ENCODE measurements around the gene DHRS12. TPM values are rescaled to one million over a fixed set of nuclear protein-coding genes. Genes with fewer than 3 reads are reported as not detected.
A peak's percentile ranks its signal among the peaks of the same experiment; 100 is the strongest.

DHRS12 gene
- total and polyA plus RNA-seq, 7 experiments from 2014 or later, result 6.7 to 27.1 (median 21.1) TPM

- DNase-seq (peak in 1 of 9 donors; percentile 66), ATAC-seq (no peak)
- Histone ChIP-seq H3K27me3 (ENCODE audit: control insufficient read depth in 2 of 2, insufficient read depth in 2 of 2, low read length in 2 of 2) (no peaks in the 10 kb centered on the region), H3K36me3 (ENCODE audit: control insufficient read depth in 2 of 3, insufficient read depth in 3 of 3, low read length in 3 of 3) (peaks cover 0 to 9% (median 5%) of the 10 kb centered on the region in 3 experiments), H3K4me3 (ENCODE audit: low read length) (peak overlapping the region; percentile 81), H3K9me3 (ENCODE audit: control insufficient read depth in 2 of 3, low read length in 3 of 3) (no peaks in the 10 kb centered on the region), H3K27ac (ENCODE audit: low read depth, low read length) (peak overlapping the region; percentile 100), H3K4me1 (ENCODE audit: control insufficient read depth in 2 of 2, insufficient read depth in 2 of 2, low read length in 2 of 2) (peaks cover 29 to 32% of the 10 kb centered on the region in 2 donors)
- intact Hi-C loops (cut with micrococcal nuclease), result loop anchor here (1.0 to 10.0 kb wide), 13 partner anchors 11 to 1807 kb away; partner anchors contain the start of genes ALG11 (in 1 of the 2), CKAP2 (in 1 of the 2) and TRIM13 (in 1 of the 2)
- Mint-ChIP-seq H3K36me3 (peaks cover 0 to 17% (median 12%) of the 10 kb centered on the region in 5 donors), H3K27ac (peak overlapping the region; percentile 91 to 100 (median 99)), H3K27me3 (peaks cover 0 to 6% (median 0%) of the 10 kb centered on the region in 5 donors), H3K4me3 (peak overlapping the region; percentile 84 to 98 (median 94)), H3K4me1 (peaks cover 27 to 78% (median 52%) of the 10 kb centered on the region in 7 donors), H3K9me3 (peaks cover 0 to 4% (median 0%) of the 10 kb centered on the region in 11 donors)
- ChIA-PET CTCF (interaction anchor here (1.4 to 4.0 kb wide), 4 partner anchors 10 to 352 kb away, joined by 3 to 26 read pairs (median 12); partner anchors contain the start of gene INTS6), POLR2A (interaction anchor here (0.7 to 13.1 kb wide), 10 partner anchors 10 to 390 kb away, joined by 3 to 324 read pairs (median 6); partner anchors contain the start of gene INTS6)
These were observed 571 bp upstream of the DHRS12 start for GRCh38 chr13:51804295-51805172.

DNA sequence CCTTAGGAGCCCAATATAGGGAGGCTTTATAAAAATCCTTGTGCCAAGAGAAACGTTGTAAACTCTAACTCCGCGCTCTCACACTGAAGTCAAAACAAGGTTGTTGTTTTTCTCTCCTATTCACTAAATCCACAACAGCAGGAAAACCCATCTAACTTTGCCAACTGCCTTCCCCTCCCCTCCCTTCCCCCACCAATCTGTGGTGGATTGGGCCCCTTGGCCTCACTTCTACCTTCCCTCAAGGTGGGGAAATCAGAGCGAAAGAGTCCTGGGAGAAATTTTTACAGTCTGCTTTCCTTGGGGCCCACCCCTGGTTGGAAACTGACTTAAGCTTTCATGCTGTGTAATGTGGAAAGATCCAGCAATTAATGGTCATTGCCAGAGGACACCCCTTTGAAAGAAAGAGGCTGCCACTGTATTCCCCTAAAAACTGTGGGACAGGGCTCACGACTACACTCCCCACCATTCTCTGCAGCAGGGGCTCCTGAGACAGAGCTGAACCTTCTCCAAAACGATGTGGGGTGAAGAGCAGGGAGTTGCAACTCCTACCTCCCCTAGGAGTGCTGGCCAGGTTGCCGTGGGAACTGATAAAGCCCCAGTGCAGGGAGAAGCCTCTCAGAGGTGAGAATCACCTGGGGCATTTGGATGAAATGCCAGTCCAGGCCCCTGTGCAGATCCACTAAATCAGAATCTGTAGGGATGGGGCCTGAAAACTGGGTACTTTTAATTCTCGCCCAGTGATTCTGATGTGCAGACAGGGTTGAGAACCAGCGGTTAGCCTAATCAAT lies 1.1 kb downstream of the DHRS12 start:
- peaks cover 28 to 72% (median 55%) of the 10 kb centered on the region in 7 donors for H3K4me1 Mint-ChIP-seq
- Histone ChIP-seq H3K4me1 (ENCODE audit: control insufficient read depth in 2 of 2, insufficient read depth in 2 of 2, low read length in 2 of 2) (peaks cover 29 to 32% of the 10 kb centered on the region in 2 donors), H3K9me3 (ENCODE audit: control insufficient read depth in 2 of 3, low read length in 3 of 3) (no peaks in the 10 kb centered on the region), H3K4me3 (ENCODE audit: low read length) (peak overlapping the region; percentile 81), H3K27ac (ENCODE audit: low read depth, low read length) (peak overlapping the region; percentile 100), H3K27me3 (ENCODE audit: control insufficient read depth in 2 of 2, insufficient read depth in 2 of 2, low read length in 2 of 2) (no peaks in the 10 kb centered on the region), H3K36me3 (ENCODE audit: control insufficient read depth in 2 of 3, insufficient read depth in 3 of 3, low read length in 3 of 3) (peaks cover 0 to 4% (median 0%) of the 10 kb centered on the region in 3 experiments)
- POLR2A ChIA-PET, result interaction anchor here (0.6 to 7.5 kb wide), 16 partner anchors 10 to 408 kb away, joined by 3 to 130 read pairs (median 4); partner anchors contain the start of gene INTS6
- H3K27me3 Mint-ChIP-seq, result peaks cover 0 to 6% (median 0%) of the 10 kb centered on the region in 5 donors
- peaks cover 0 to 4% (median 0%) of the 10 kb centered on the region in 11 donors for H3K9me3 Mint-ChIP-seq
- peaks cover 0 to 4% (median 1%) of the 10 kb centered on the region in 5 donors for H3K36me3 Mint-ChIP-seq
- peak overlapping the region; percentile 99 to 100 (median 100) for H3K27ac Mint-ChIP-seq
- no peak for ATAC-seq
- CTCF ChIA-PET, result interaction anchor here (0.6 to 0.8 kb wide), 2 partner anchors 188 to 382 kb away, joined by 4 to 5 read pairs; no protein-coding TSS in a partner anchor
- H3K4me3 Mint-ChIP-seq, result peak overlapping the region; percentile 84 to 99 (median 96)
- intact Hi-C loops (cut with micrococcal nuclease), result loop anchor here (1.0 to 10.0 kb wide), 20 partner anchors 12 to 1806 kb away; partner anchors contain the start of genes CKAP2 (in 2 of the 2), INTS6 (in 2 of the 2), SUGT1 (in 2 of the 2) and TRIM13 (in 2 of the 2)
- DNase-seq, result no peak

- Histone ChIP-seq H3K4me1 (ENCODE audit: control insufficient read depth in 2 of 2, insufficient read depth in 2 of 2, low read length in 2 of 2) (peaks cover 29 to 32% of the 10 kb centered on the region in 2 donors), H3K36me3 (ENCODE audit: control insufficient read depth in 2 of 3, insufficient read depth in 3 of 3, low read length in 3 of 3) (peaks cover 0 to 5% (median 0%) of the 10 kb centered on the region in 3 experiments), H3K9me3 (ENCODE audit: control insufficient read depth in 2 of 3, low read length in 3 of 3) (no peaks in the 10 kb centered on the region), H3K27ac (ENCODE audit: low read depth, low read length) (peak overlapping the region; percentile 100), H3K4me3 (ENCODE audit: low read length) (no peak overlapping the region), H3K27me3 (ENCODE audit: control insufficient read depth in 2 of 2, insufficient read depth in 2 of 2, low read length in 2 of 2) (no peaks in the 10 kb centered on the region)
- H3K4me3 Mint-ChIP-seq, result peak overlapping the region in 8 of 10 donors; percentile 26 to 99 (median 96)
- intact Hi-C loops (cut with micrococcal nuclease), result loop anchor here (2.0 to 10.0 kb wide), 11 partner anchors 39 to 1805 kb away; partner anchors contain the start of genes TRIM13 (in 2 of the 2) and CKAP2 (in 1 of the 2)
- H3K27me3 Mint-ChIP-seq, result peaks cover 0 to 6% (median 0%) of the 10 kb centered on the region in 5 donors
- H3K36me3 Mint-ChIP-seq, result peaks cover 0 to 7% (median 2%) of the 10 kb centered on the region in 5 donors
- ChIA-PET CTCF (interaction anchor here (0.9 to 2.2 kb wide), 4 partner anchors 12 to 515 kb away, joined by 3 to 8 read pairs (median 5); no protein-coding TSS in a partner anchor), POLR2A (interaction anchor here (1.1 to 7.5 kb wide), 8 partner anchors 11 to 393 kb away, joined by 3 to 130 read pairs (median 10); partner anchors contain the start of gene INTS6)
- DNase-seq, result no peak
- H3K27ac Mint-ChIP-seq, result peak overlapping the region; percentile 99 to 100 (median 100)
- peaks cover 0 to 4% (median 0%) of the 10 kb centered on the region in 11 donors for H3K9me3 Mint-ChIP-seq
- ATAC-seq, result no peak
- H3K4me1 Mint-ChIP-seq, result peaks cover 26 to 67% (median 56%) of the 10 kb centered on the region in 7 donors
These were observed 2.3 kb downstream of the DHRS12 start for GRCh38 chr13:51801631-51802099.

- H3K4me1 Mint-ChIP-seq, result peaks cover 21 to 55% (median 45%) of the 10 kb centered on the region in 7 donors
- peaks cover 0 to 14% (median under 1%) of the 10 kb centered on the region in 5 donors for H3K36me3 Mint-ChIP-seq
- ATAC-seq, result no peak
- Histone ChIP-seq H3K36me3 (ENCODE audit: control insufficient read depth in 2 of 3, insufficient read depth in 3 of 3, low read length in 3 of 3) (peaks cover 0 to 10% (median 0%) of the 10 kb centered on the region in 3 experiments), H3K27ac (ENCODE audit: low read depth, low read length) (peak overlapping the region; percentile 100), H3K4me3 (ENCODE audit: low read length) (no peak overlapping the region), H3K4me1 (ENCODE audit: control insufficient read depth in 2 of 2, insufficient read depth in 2 of 2, low read length in 2 of 2) (peaks cover 26 to 29% of the 10 kb centered on the region in 2 donors), H3K9me3 (ENCODE audit: control insufficient read depth in 2 of 3, low read length in 3 of 3) (no peaks in the 10 kb centered on the region), H3K27me3 (ENCODE audit: control insufficient read depth in 2 of 2, insufficient read depth in 2 of 2, low read length in 2 of 2) (no peaks in the 10 kb centered on the region)
- CTCF ChIA-PET, result interaction anchor here (0.5 to 2.2 kb wide), 9 partner anchors 9 to 514 kb away, joined by 3 to 8 read pairs (median 3); no protein-coding TSS in a partner anchor
- H3K9me3 Mint-ChIP-seq, result peaks cover 0 to 4% (median 0%) of the 10 kb centered on the region in 11 donors
- POLR2A ChIA-PET, result interaction anchor here (1.1 to 7.5 kb wide), 7 partner anchors 15 to 394 kb away, joined by 3 to 130 read pairs (median 9); partner anchors contain the start of gene INTS6
- DNase-seq, result no peak
- H3K27me3 Mint-ChIP-seq, result peaks cover 0 to 6% (median 0%) of the 10 kb centered on the region in 5 donors
- intact Hi-C loops (cut with micrococcal nuclease), result loop anchor here (5.0 to 10.0 kb wide), 9 partner anchors 38 to 1803 kb away; partner anchors contain the start of genes CKAP2 (in 1 of the 2) and TRIM13 (in 1 of the 2)
- H3K27ac Mint-ChIP-seq, result peak overlapping the region in 8 of 9 donors; percentile 54 to 100 (median 94)
- H3K4me3 Mint-ChIP-seq, result peak overlapping the region in 1 of 10 donors; percentile 21
These were observed 3.5 kb downstream of the DHRS12 start for GRCh38 chr13:51800486-51800885.

- Histone ChIP-seq H3K9me3 (ENCODE audit: control insufficient read depth in 2 of 3, low read length in 3 of 3) (no peaks in the 10 kb centered on the region), H3K27me3 (ENCODE audit: control insufficient read depth in 2 of 2, insufficient read depth in 2 of 2, low read length in 2 of 2) (no peaks in the 10 kb centered on the region), H3K36me3 (ENCODE audit: control insufficient read depth in 2 of 3, insufficient read depth in 3 of 3, low read length in 3 of 3) (peaks cover 0 to 10% (median 0%) of the 10 kb centered on the region in 3 experiments), H3K27ac (ENCODE audit: low read depth, low read length) (no peak overlapping the region), H3K4me1 (ENCODE audit: control insufficient read depth in 2 of 2, insufficient read depth in 2 of 2, low read length in 2 of 2) (peaks cover 18% of the 10 kb centered on the region in 2 donors), H3K4me3 (ENCODE audit: low read length) (no peak overlapping the region)
- Mint-ChIP-seq H3K4me3 (no peak overlapping the region), H3K9me3 (peaks cover 0 to 4% (median 0%) of the 10 kb centered on the region in 11 donors), H3K36me3 (peaks cover 0 to 16% (median 4%) of the 10 kb centered on the region in 5 donors), H3K27ac (peak overlapping the region in 4 of 9 donors; percentile 28 to 99 (median 60)), H3K27me3 (peaks cover 0 to 3% (median 0%) of the 10 kb centered on the region in 5 donors), H3K4me1 (peaks cover 16 to 43% (median 32%) of the 10 kb centered on the region in 7 donors)
- POLR2A ChIA-PET, result interaction anchor here (2.1 to 7.5 kb wide), 4 partner anchors 25 to 354 kb away, joined by 7 to 130 read pairs (median 64); partner anchors contain the start of gene INTS6
- DNase-seq (no peak), ATAC-seq (no peak)
- CTCF ChIA-PET, result interaction anchor here (1.0 to 2.8 kb wide), 6 partner anchors 11 to 675 kb away, joined by 3 to 17 read pairs (median 6); no protein-coding TSS in a partner anchor
- intact Hi-C loops (cut with micrococcal nuclease), result loop anchor here in 1 of 2 donors (5.0 kb wide), 2 partner anchors 33 to 417 kb away; no protein-coding TSS in a partner anchor
These were observed 4.7 kb downstream of the DHRS12 start for GRCh38 chr13:51799261-51799660.
